ENCODE results near the gene TRAPPC12.

GRCh38 chr2:3492951-3493614 is 113.6 kb downstream of the TRAPPC12 start:
- TF ChIP-seq, protein P1, sequence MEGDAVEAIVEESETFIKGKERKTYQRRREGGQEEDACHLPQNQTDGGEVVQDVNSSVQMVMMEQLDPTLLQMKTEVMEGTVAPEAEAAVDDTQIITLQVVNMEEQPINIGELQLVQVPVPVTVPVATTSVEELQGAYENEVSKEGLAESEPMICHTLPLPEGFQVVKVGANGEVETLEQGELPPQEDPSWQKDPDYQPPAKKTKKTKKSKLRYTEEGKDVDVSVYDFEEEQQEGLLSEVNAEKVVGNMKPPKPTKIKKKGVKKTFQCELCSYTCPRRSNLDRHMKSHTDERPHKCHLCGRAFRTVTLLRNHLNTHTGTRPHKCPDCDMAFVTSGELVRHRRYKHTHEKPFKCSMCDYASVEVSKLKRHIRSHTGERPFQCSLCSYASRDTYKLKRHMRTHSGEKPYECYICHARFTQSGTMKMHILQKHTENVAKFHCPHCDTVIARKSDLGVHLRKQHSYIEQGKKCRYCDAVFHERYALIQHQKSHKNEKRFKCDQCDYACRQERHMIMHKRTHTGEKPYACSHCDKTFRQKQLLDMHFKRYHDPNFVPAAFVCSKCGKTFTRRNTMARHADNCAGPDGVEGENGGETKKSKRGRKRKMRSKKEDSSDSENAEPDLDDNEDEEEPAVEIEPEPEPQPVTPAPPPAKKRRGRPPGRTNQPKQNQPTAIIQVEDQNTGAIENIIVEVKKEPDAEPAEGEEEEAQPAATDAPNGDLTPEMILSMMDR (IDR thresholded peaks at IDR 0.05): no peak
- no peak for TF ChIP-seq POLR2A (IDR thresholded peaks at IDR 0.05)

Data from thyroid gland (tissue), 4 donors.